Measurements from ENCODE around the gene SYT2.
A peak's percentile ranks its signal among the peaks of the same experiment; 100 is the strongest.
"Not testable (repeated sequence)": the region's sequence is repeated elsewhere in the genome, so short reads cannot be mapped to it uniquely, and the experiment has no call there.

Gene SYT2

GRCh38 chr1:202643397-202644218, 66.6 kb downstream of the SYT2 start:
- DNase-seq (ENCODE audit: low read depth, low spot score), result peak; percentile 31

DNA sequence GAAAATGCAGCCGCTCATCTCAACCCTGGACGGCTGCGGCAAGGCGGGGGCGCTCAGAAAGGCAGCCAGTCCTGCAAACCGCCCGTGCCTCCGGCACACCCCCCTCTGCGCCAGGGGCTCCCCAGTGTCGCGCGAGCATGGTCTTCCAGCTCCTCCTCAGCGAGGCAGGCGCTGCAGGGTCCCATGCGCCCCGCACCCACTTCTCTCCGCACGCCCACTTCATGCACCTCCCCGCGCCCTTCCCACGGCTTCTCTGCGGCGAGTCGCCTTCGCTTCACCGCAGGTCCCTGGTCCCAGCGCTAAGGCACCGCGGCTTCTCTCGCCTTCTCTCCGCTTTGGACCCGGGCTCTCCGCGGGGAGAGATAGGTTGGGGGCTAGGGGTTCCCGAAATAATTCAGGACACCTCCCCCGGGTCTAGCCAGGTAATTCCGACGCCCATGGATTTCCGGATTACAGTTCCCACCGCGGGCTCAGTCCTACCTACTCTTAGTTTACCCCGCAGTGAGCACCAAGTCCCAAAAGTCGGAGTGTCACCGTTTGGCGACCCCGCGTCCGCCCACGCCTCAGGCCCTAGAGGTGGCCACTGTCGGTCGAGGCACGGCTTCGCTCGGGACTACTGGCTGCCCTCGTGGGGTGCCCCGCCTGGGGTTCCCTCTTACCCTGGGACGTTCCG, 67.5 kb downstream of the SYT2 start:
- no peak for DNase-seq (ENCODE audit: low read depth, low spot score)

- DNase-seq (ENCODE audit: low read depth, low spot score), result no peak
Measured at GRCh38 chr1:202642212-202642611, 68.0 kb downstream of the SYT2 start.

GRCh38 chr1:202639500-202639899, 70.8 kb downstream of the SYT2 start:
- DNase-seq (ENCODE audit: low read depth, low spot score), result no peak

DNA sequence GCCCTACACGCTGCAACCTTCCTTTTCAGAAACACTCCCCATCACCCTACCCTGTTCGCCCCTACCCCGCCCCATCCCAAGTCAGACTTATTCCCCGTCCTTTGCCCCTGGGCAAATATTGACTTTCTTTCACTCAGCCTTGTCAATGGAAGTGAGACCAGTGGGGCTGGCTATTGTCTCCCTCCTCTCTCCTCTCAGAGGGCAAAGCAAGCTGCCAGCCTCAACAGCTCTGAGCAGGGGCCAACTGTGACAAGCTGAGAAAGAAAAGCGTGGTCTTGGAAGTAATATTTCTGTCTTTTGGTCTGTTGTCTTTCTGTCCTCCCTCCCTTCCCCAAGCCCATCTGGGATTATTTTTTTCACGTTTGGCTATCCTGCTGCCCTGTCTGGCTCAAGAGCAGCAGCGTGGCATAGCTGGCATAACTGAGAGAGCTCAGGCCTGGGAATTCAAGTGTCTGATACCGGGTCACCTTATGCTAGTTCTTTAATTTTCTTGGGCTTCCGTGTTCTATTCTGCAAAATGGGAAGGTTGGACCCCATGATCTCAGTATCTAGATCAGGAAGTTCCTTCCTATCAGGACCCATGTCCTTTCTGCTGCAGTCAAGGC, 71.5 kb downstream of the SYT2 start:
- DNase-seq (ENCODE audit: low read depth, low spot score), result not testable (repeated sequence)

DNA sequence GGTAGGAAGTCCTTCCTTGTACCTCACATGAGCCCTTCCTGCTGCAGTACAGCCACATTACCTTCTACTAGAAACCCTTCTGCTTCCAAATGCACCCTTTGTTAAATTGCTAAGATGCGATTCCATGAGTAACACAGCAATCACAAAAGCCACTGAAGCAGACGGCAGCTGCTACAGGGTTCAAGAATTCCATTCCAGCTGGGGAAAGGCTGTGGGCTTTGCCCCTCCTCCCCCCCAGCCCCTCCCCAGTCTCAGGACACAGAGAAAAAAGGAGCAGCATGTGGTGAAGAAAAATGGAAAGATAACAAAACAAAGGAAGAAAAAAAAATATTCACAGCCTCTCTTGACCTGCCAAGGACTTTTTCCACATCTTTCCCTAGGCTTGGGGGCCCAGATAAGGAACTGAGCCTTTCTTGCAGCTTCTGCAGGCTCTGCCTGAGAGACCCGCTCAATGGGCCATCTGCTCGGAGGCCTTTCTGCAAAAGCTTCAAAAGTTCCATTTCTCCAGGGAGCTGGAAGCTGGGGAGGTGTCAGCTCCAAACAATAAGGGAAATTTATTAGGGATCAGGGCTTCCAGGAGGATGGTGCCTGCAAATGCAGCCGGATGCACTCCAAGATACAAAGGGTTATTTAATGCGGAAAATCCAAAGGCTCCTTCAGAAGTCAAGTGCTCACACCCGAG, 72.1 kb downstream of the SYT2 start:
- no peak for DNase-seq (ENCODE audit: low read depth, low spot score)

DNA sequence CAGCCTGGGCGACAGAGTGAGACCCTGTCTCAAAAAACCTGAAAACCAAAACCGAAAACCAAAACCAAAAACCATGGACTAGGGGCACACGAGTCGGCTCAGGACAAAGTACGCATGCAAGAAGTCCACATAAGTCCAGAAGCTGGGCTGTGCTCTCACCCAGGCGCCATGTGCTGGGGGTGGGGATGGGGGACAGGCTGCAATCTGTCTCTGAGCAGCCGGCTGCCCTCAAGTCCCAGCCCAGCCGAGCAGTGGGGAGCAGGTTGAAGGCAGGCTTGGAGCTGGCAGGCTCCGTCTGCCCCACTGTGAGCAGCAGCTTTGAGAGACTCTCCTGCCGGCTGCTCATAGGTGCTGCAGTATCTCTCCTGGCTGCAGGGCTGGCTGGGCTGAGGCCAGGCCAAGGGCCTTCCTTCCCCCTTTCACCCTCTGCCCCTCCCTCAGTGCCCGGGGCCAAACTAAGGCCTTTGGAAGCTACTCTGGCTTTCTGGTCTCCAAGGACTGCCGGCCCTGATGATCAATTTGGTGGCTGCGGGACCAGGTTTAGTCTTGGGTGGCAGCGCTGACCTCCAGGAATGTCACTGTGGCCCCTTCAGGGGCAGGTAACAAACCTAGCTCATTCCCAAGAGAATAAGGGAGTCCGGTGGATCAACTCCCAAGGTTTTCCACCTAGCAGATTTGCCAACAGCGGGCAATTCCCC, 72.8 kb downstream of the SYT2 start:
- DNase-seq (ENCODE audit: low read depth, low spot score), result not testable (repeated sequence)

DNA sequence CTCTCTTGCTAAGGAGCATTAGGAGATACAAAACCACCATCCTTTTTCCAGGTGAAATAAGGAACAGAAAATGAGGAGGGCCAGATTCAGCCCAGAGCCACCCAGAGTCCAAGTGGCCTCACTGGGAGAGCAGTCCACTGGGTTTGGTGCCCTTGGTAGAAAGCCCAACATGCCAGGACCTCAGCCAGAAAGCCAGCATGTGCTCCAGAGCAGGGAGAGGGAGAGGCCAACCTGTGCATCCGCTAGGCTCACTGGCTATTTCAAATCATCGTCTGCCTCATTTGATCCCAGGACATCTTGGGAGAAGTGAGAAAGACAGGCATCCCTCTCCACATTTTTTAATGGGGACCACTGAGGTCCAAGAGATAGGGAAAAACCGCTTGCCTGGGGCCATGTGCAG, 74.1 kb downstream of the SYT2 start:
- DNase-seq (ENCODE audit: low read depth, low spot score), result not testable (repeated sequence)

- DNase-seq (ENCODE audit: low read depth, low spot score), result no peak
Measured at GRCh38 chr1:202632241-202632640, 78.0 kb downstream of the SYT2 start.

DNA sequence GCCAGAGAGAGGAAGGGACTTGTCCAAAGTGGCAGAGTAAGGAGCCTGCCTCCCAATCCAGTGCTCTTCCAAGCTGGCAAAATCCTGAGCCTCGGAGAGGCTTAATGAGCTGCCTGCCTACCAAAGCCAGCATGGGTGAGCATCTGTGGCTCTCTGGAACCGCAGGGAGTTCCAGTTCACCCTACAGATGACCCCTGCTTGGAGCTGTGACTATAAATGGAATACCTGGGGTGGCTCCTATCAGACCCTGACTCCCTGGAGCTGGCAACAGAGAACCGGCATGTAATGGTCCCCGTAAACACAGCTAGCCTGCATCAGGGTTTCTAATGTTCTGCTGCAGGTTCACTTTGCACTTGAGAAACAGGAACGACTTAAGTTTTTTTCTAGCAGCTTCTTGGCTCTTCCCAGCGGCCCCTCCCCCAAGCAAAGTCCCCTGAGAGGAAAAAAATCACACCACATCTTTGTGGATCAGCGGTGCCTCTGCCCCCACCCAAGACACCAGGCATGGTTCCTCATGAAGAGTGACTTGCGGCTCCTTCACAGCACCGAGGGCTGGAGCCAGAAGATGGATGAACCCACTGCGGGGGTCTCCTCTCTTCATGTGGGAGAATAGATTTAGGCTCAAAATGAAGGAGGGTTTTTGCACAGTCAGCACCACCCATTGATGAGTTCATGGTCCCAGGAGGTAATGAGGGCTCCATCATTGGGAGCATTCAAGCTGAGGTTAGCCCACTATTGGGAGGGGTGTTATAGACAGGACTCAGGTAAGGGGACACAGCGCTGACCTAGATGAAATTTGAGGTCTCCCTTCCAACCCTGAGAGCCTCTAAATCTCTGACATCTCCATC, 79.0 kb downstream of the SYT2 start:
- no peak for DNase-seq (ENCODE audit: low read depth, low spot score)

DNA sequence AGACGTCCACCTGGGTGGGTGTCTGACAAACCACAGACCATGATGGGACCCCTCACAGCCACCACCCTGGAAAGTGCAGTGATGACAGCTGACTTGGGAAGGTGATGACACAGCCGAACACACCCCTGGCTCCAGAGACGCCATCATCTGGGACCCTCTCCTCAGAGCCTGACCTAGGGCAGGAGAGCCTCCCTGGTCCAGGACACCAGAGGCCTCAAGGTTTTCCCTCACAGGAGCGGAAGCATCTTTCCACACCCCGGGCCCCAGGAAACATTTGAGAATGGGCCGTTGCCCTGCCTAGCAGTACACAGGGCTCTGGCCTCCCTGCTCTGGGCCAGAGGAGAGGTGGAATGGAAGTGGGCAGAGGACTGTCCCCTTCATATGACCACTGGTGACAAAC, 79.7 kb downstream of the SYT2 start:
- no peak for DNase-seq (ENCODE audit: low read depth, low spot score)

DNA sequence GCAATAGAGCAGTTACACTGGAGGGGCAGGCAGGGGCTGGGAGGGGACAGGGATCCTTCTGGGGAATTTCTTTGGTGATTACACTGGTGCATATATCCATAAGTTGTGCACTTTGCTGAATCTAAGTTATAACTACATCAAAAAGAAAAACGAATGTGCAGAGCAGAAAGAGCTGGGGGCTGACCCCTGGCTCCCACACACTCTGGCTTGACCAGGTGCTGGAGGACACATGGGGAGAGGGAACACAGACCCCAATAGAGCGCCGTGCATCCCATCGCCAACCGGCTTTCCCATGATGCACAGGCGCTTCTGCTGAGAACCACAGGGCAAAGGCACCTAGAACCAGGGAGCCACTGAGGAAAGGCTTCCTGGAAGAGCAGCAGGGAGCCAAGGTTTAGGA, 80.2 kb downstream of the SYT2 start:
- DNase-seq (ENCODE audit: low read depth, low spot score), result not testable (repeated sequence)

GRCh38 chr1:202629257-202629811, 80.9 kb downstream of the SYT2 start:
- not testable (repeated sequence) for DNase-seq (ENCODE audit: low read depth, low spot score)

DNA sequence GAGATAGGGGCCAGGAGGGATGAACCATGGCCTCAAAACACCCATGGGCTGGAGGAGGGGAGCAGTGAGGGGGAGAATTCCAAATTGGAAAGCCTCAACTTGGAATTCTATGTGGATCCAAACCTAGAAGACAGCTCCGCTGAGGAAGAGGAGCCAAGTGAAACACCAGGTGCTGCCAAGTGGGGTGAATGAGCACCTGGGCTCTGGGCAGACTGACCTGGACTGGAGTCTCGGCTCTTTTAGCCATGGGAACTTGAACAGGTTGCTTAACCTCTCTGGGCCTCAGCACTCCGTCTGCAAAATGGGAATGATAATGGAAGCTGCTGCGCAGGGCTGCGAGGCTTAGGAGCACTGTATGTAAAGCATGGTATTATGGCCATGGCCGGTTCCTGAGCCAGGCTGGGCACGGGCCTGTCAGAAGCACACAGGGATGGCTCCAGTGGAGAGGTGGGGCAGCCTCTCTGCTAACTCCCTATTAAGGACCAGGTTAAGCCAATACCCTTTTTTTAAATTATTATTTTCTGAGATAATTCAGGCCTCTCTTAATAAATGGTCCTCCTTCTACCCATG, 81.5 kb downstream of the SYT2 start:
- DNase-seq (ENCODE audit: low read depth, low spot score), result no peak

DNA sequence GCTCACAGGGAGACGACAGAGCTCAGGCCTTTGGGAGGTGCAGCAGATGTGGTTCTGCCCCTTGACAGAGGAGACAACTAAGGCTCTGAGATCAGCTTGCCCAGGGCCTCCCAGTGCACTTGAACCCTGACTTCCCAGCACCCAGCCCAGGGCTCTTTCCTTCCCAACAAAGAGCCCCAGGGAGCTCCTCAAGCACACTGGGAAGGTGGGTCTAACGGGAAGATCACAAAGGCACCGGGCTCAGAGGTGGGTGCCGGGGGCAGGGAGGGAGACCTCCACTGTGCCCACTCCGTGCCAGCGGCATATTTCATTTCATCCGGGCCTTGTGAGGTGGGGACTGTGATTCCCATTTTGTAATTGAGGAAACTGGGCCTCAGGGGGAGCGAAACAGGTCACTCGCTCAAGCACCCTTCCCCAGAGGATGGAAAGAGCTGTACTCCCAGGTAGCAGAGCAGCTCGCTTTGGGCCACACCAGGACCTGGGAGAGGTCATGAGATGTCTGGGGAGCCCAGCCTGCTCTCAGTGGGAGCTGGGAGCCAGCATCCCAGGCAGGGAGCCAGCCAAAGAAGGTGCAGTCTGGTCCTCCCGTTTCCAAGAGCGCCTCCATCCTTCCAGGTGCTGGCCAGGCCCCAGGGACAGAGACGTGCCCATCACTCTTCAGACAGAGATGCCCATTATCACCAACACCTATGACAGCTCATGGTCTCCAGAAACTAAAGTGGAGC, 82.3 kb downstream of the SYT2 start:
- DNase-seq (ENCODE audit: low read depth, low spot score), result no peak

GRCh38 chr1:202627036-202627435, 83.2 kb downstream of the SYT2 start:
- DNase-seq (ENCODE audit: low read depth, low spot score), result not testable (repeated sequence)

DNA sequence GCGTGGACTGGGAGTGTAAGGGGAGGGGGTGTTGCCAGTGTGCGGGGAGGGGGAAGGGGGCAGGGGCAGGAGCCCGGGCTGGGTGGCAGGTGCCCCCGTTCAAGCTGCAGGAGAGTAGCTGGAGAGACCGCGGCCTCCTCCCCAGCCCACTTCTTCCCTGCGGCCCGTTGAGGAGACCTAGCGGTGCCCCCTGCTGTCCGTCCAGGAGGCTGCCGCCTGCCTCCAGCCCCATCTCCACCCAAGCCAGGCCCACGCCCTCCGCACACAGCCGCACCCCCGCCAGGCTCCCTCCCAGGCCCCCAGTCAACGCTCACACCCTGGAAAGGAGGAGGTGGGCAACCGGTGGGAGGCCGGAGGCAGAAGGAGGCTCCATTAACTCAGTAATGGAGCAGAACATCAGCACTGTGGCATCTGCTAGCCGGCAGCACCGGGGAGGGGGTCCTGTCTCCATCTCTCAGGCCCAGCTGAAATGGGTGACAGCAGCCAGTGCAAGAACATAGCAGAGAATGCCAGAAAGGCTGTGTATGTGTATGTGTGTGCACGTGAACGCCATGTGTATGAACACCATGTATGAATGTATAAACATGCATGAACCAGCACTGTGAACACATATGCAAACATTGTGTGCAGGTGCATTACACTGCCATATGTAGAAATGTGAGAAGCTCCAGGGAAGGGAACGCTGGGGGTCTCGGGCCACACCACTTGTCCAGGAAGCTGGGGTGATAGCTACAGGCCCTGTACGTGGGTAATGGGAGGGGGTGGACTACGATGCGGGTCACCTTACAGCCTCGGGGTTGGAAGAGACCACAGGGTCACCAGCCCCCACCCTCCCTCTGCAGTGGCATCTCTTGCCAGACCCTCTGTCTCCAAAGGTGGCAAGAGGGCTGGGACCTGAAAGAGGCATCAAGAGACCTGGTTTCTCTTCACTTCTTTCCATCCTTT, 84.6 kb downstream of the SYT2 start:
- peak; percentile 86 for DNase-seq (ENCODE audit: low read depth, low spot score)

DNA sequence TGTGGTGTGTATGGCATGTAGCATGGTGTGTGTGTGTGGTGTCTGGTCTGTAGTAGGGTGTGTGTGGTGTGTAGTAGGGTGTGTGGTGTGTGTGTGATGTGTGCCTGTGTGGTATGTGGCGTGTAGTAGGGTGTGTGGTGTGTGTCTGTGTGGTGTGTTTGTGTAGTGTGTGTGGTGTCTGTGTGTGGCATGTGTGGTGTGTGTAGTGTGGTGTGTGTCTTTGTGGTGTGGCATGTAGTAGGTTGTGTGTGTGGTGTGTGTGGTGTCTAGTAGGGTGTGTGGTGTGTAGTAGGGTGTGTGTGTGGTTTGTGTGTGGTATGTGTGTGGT, 85.5 kb downstream of the SYT2 start:
- DNase-seq (ENCODE audit: low read depth, low spot score), result no peak
